IPS-18c (cell line): ENCODE results near the gene PRPF18.

Experiments used
- H3K4me3 ChIP-seq: 2 replicates; pipeline ENCODE4 v1.7.0; 2013; ENCODE audit warnings: low read depth, mild to moderate bottlenecking, low read length, moderate library complexity; ENCODE audit not compliant: insufficient read depth
- H3K9me3 ChIP-seq: one replicate; pipeline ENCODE4 v1.6.1; 2013; ENCODE audit warnings: mild to moderate bottlenecking, low read length, moderate library complexity; ENCODE audit not compliant: control insufficient read depth, insufficient read depth

The PRPF18 gene

GRCh38 chr10:13673156-13673555, 86.4 kb downstream of the PRPF18 start:
- no peak overlapping the region for H3K4me3 ChIP-seq

GRCh38 chr10:13674645-13675588, 88.2 kb downstream of the PRPF18 start:
- Histone ChIP-seq H3K4me3 (no peak overlapping the region), H3K9me3 (no peaks in the 10 kb centered on the region)

More at GRCh38 chr10:13673156-13673555, 86.4 kb downstream of the PRPF18 start:
- H3K9me3 ChIP-seq = no peaks in the 10 kb centered on the region

GRCh38 chr10:13678101-13678843, 91.5 kb downstream of the PRPF18 start:
- no peak overlapping the region for H3K4me3 ChIP-seq
- H3K9me3 ChIP-seq = no peaks in the 10 kb centered on the region
